Naive thymus-derived CD4-positive, alpha-beta T cell (primary cell): ENCODE results near the gene SPO11. TPM values are rescaled to one million over a fixed set of nuclear protein-coding genes. Genes with fewer than 3 reads are reported as not detected.
A peak's percentile ranks its signal among the peaks of the same experiment; 100 is the strongest.

ENCODE experiments used
- ATAC-seq: fragments of 150-1000 bp; cut with Tn5 transposase; 2 replicates; pipeline ENCODE4 v1.10.0; 2021; ENCODE audit warnings: mild to moderate bottlenecking, moderate library complexity
- CTCF ChIA-PET: fragments of 350-600 bp; sonication (Branson Sonifier 250); formaldehyde crosslinking; loops from one replicate; lab custom pipeline; 2021; ENCODE audit warnings: antibody characterized with exemption; lab: Charles Lee
- POLR2A ChIA-PET: fragments of 350-600 bp; sonication (Branson Sonifier 250); formaldehyde crosslinking; loops from one replicate; lab custom pipeline; 2021; ENCODE audit warnings: antibody characterized with exemption, inconsistent platforms; lab: Charles Lee
- DNase-seq, 9 donors: peaks; one replicate each; pipeline versions ENCODE4 v3.0.0 to v3.0.0-alpha.2; 2020 to 2022; ENCODE audit warnings: mixed read lengths in 1 of 9
- H3K27ac ChIP-seq: one replicate; pipeline ENCODE4 v1.7.0; 2013; ENCODE audit warnings: mild to moderate bottlenecking, low read depth, low read length, moderate library complexity
- H3K27me3 ChIP-seq, 2 donors: one replicate each; pipeline ENCODE4 v1.7.0; 2013; ENCODE audit warnings: low read length in 2 of 2, mild to moderate bottlenecking in 2 of 2, moderate library complexity in 2 of 2; ENCODE audit not compliant: control insufficient read depth in 2 of 2, insufficient read depth in 2 of 2
- H3K36me3 ChIP-seq, 3 experiments: 1 replicate in 2 of 3; 2 replicates in 1 of 3; pipeline ENCODE4 v1.7.0; 2013; ENCODE audit warnings: low read length in 3 of 3, mild to moderate bottlenecking in 3 of 3, moderate library complexity in 1 of 3; ENCODE audit not compliant: insufficient read depth in 3 of 3, control insufficient read depth in 2 of 3
- H3K4me1 ChIP-seq, 2 donors: one replicate each; pipeline ENCODE4 v1.7.0; 2013; ENCODE audit warnings: low read length in 2 of 2, mild to moderate bottlenecking in 2 of 2, moderate library complexity in 1 of 2; ENCODE audit not compliant: control insufficient read depth in 2 of 2, insufficient read depth in 2 of 2
- H3K4me3 ChIP-seq: 2 replicates; pipeline ENCODE4 v1.7.0; 2013; ENCODE audit warnings: mild to moderate bottlenecking, low read length
- H3K9me3 ChIP-seq, 3 experiments: 1 replicate in 2 of 3; 2 replicates in 1 of 3; pipeline ENCODE4 v1.7.0; 2013; ENCODE audit warnings: low read length in 3 of 3; ENCODE audit not compliant: control insufficient read depth in 2 of 3
- H3K27ac Mint-ChIP-seq, 9 donors: one replicate each; pipeline ENCODE4 v1.8.0; 2020 to 2022; ENCODE audit warnings: mixed read lengths in 9 of 9, mild to moderate bottlenecking in 8 of 9, moderate library complexity in 5 of 9, inconsistent platforms in 2 of 9
- H3K27me3 Mint-ChIP-seq, 5 donors: one replicate each; pipeline ENCODE4 v1.8.0; 2021 to 2022; ENCODE audit warnings: mixed read lengths in 5 of 5, mild to moderate bottlenecking in 1 of 5
- H3K36me3 Mint-ChIP-seq, 5 donors: one replicate each; pipeline ENCODE4 v1.8.0; 2020 to 2022; ENCODE audit warnings: mixed read lengths in 5 of 5, mild to moderate bottlenecking in 3 of 5, inconsistent platforms in 1 of 5
- H3K4me1 Mint-ChIP-seq, 7 donors: one replicate each; pipeline ENCODE4 v1.8.0; 2020 to 2022; ENCODE audit warnings: mixed read lengths in 7 of 7, mild to moderate bottlenecking in 3 of 7, inconsistent platforms in 1 of 7
- H3K4me3 Mint-ChIP-seq, 10 donors: one replicate each; pipeline ENCODE4 v1.8.0; 2020 to 2022; ENCODE audit warnings: mild to moderate bottlenecking in 10 of 10, mixed read lengths in 10 of 10, moderate library complexity in 6 of 10, inconsistent platforms in 2 of 10
- H3K9me3 Mint-ChIP-seq, 11 donors: one replicate each; pipeline ENCODE4 v1.8.0; 2020 to 2022; ENCODE audit warnings: mixed read lengths in 11 of 11, mild to moderate bottlenecking in 4 of 11, inconsistent platforms in 1 of 11, moderate library complexity in 1 of 11
- intact Hi-C, 2 donors: fragments of 100-400 bp; cut with micrococcal nuclease; formaldehyde crosslinking; loops; one replicate each; pipeline ENCODE4 v1.15.1; 2023
- polyA plus RNA-seq, 2 donors: library from polyadenylated mRNA; unstranded; fragments of 300-500 nt; fragmentation: Illumina TruSeq; gene quantifications; one replicate each; pipeline ENCODE4 v1.2.3, GENCODE V29; 2021
- total RNA-seq, 6 experiments: library from RNA in 5 of 6; stranded (reverse) in 5 of 6; gene quantifications; 1 replicate in 5 of 6; 2 replicates in 1 of 6; pipeline ENCODE4 v1.2.3 and lab custom pipeline; 2021 to 2026

Gene SPO11
- total and polyA plus RNA-seq, 7 experiments from 2014 or later = not detected

- ATAC-seq (no peak), DNase-seq (no peak)
- H3K36me3 ChIP-seq = peaks cover 4 to 62% (median 4%) of the 10 kb centered on the region in 3 experiments
- no peaks in the 10 kb centered on the region for H3K9me3 ChIP-seq
- intact Hi-C loops = loop anchor here in 1 of 2 donors (5.0 kb wide), 1 partner anchor 827 kb away; no protein-coding TSS in a partner anchor
- H3K27ac ChIP-seq = no peak overlapping the region
- no peaks in the 10 kb centered on the region for H3K9me3 Mint-ChIP-seq
- H3K4me3 Mint-ChIP-seq = no peak overlapping the region
- POLR2A ChIA-PET = interaction anchor here (0.7 to 1.2 kb wide), 3 partner anchors 9 to 55 kb away, joined by 3 to 4 read pairs (median 4); no protein-coding TSS in a partner anchor
- H3K27me3 Mint-ChIP-seq = no peaks in the 10 kb centered on the region
- H3K4me1 ChIP-seq = peaks cover 6 to 12% of the 10 kb centered on the region in 2 donors
- CTCF ChIA-PET = interaction anchor here (0.8 to 3.0 kb wide), 7 partner anchors 16 to 119 kb away, joined by 3 to 14 read pairs (median 4); no protein-coding TSS in a partner anchor
- H3K27ac Mint-ChIP-seq = peak overlapping the region in 3 of 9 donors; percentile 20 to 58 (median 24)
- H3K4me1 Mint-ChIP-seq = peaks cover 18 to 33% (median 25%) of the 10 kb centered on the region in 7 donors
- H3K36me3 Mint-ChIP-seq = peaks cover 5 to 35% (median 12%) of the 10 kb centered on the region in 5 donors
- no peaks in the 10 kb centered on the region for H3K27me3 ChIP-seq
- H3K4me3 ChIP-seq = no peak overlapping the region
Observed at GRCh38 chr20:57380081-57380750, 50.6 kb downstream of the SPO11 start.

- Mint-ChIP-seq H3K27ac (peak overlapping the region in 8 of 9 donors; percentile 15 to 71 (median 58)), H3K9me3 (peaks cover 0 to 1% (median 0%) of the 10 kb centered on the region in 11 donors), H3K27me3 (no peaks in the 10 kb centered on the region), H3K4me3 (peak overlapping the region in 1 of 10 donors; percentile 41), H3K4me1 (peaks cover 7 to 28% (median 19%) of the 10 kb centered on the region in 7 donors), H3K36me3 (peaks cover 3 to 29% (median 6%) of the 10 kb centered on the region in 5 donors)
- H3K36me3 ChIP-seq = peaks cover 0 to 46% (median 0%) of the 10 kb centered on the region in 3 experiments
- intact Hi-C loops = loop anchor here (1.0 to 5.0 kb wide), 7 partner anchors 7 to 825 kb away; partner anchors contain the start of gene RBM38 (in 1 of the 2)
- H3K27ac ChIP-seq = no peak overlapping the region
- H3K4me3 ChIP-seq = no peak overlapping the region
- peaks cover 6 to 12% of the 10 kb centered on the region in 2 donors for H3K4me1 ChIP-seq
- ChIA-PET CTCF (interaction anchor here (0.6 to 3.8 kb wide), 15 partner anchors 8 to 827 kb away, joined by 3 to 21 read pairs (median 5); no protein-coding TSS in a partner anchor), POLR2A (interaction anchor here (0.7 to 3.7 kb wide), 7 partner anchors 9 to 111 kb away, joined by 3 to 16 read pairs (median 4); no protein-coding TSS in a partner anchor)
- H3K9me3 ChIP-seq = no peaks in the 10 kb centered on the region
- peak; percentile 94 for ATAC-seq
- H3K27me3 ChIP-seq = no peaks in the 10 kb centered on the region
- peak; percentile 71 to 87 (median 80) for DNase-seq
Observed at GRCh38 chr20:57381596-57382503, 52.2 kb downstream of the SPO11 start.

- Histone ChIP-seq H3K36me3 (peaks cover 0 to 39% (median 0%) of the 10 kb centered on the region in 3 experiments), H3K4me3 (no peak overlapping the region), H3K9me3 (no peaks in the 10 kb centered on the region), H3K4me1 (peaks cover 6 to 12% of the 10 kb centered on the region in 2 donors), H3K27me3 (no peaks in the 10 kb centered on the region), H3K27ac (no peak overlapping the region)
- no peak overlapping the region for H3K4me3 Mint-ChIP-seq
- POLR2A ChIA-PET = interaction anchor here (1.0 to 3.7 kb wide), 4 partner anchors 10 to 110 kb away, joined by 3 to 16 read pairs (median 6); no protein-coding TSS in a partner anchor
- H3K9me3 Mint-ChIP-seq = peaks cover 0 to 1% (median 0%) of the 10 kb centered on the region in 11 donors
- intact Hi-C loops = loop anchor here (1.0 to 5.0 kb wide), 4 partner anchors 53 to 825 kb away; no protein-coding TSS in a partner anchor
- ATAC-seq (no peak), DNase-seq (no peak)
- H3K4me1 Mint-ChIP-seq = peaks cover 7 to 28% (median 18%) of the 10 kb centered on the region in 7 donors
- peaks cover 3 to 23% (median 3%) of the 10 kb centered on the region in 5 donors for H3K36me3 Mint-ChIP-seq
- CTCF ChIA-PET = interaction anchor here (0.6 to 3.8 kb wide), 10 partner anchors 8 to 827 kb away, joined by 3 to 21 read pairs (median 5); no protein-coding TSS in a partner anchor
- H3K27ac Mint-ChIP-seq = peak overlapping the region in 7 of 9 donors; percentile 15 to 81 (median 67)
- H3K27me3 Mint-ChIP-seq = no peaks in the 10 kb centered on the region
Observed at GRCh38 chr20:57382516-57382915, 52.9 kb downstream of the SPO11 start.

- intact Hi-C loops = loop anchor here (2.0 to 5.0 kb wide), 2 partner anchors 211 to 824 kb away; no protein-coding TSS in a partner anchor
- Mint-ChIP-seq H3K4me3 (no peak overlapping the region), H3K9me3 (peaks cover 0 to 1% (median 0%) of the 10 kb centered on the region in 11 donors), H3K4me1 (peaks cover 7 to 32% (median 20%) of the 10 kb centered on the region in 7 donors), H3K27ac (peak overlapping the region in 3 of 9 donors; percentile 45 to 77 (median 71)), H3K27me3 (no peaks in the 10 kb centered on the region), H3K36me3 (peaks cover 0 to 16% (median 3%) of the 10 kb centered on the region in 5 donors)
- POLR2A ChIA-PET = interaction anchor here (1.1 to 3.7 kb wide), 3 partner anchors 8 to 114 kb away, joined by 3 to 16 read pairs (median 3); no protein-coding TSS in a partner anchor
- H3K4me3 ChIP-seq = no peak overlapping the region
- ATAC-seq (no peak), DNase-seq (no peak)
- H3K27ac ChIP-seq = no peak overlapping the region
- no peaks in the 10 kb centered on the region for H3K9me3 ChIP-seq
- CTCF ChIA-PET = interaction anchor here (0.6 to 3.8 kb wide), 5 partner anchors 12 to 851 kb away, joined by 3 to 21 read pairs (median 6); no protein-coding TSS in a partner anchor
- no peaks in the 10 kb centered on the region for H3K27me3 ChIP-seq
- H3K4me1 ChIP-seq = peaks cover 6 to 12% of the 10 kb centered on the region in 2 donors
- peaks cover 0 to 27% (median 0%) of the 10 kb centered on the region in 3 experiments for H3K36me3 ChIP-seq
Observed at GRCh38 chr20:57383447-57384347, 54.1 kb downstream of the SPO11 start.

GRCh38 chr20:57384486-57384885, 54.9 kb downstream of the SPO11 start:
- Mint-ChIP-seq H3K27ac (peak overlapping the region in 3 of 9 donors; percentile 45 to 77 (median 70)), H3K36me3 (peaks cover 0 to 15% (median 3%) of the 10 kb centered on the region in 5 donors), H3K4me1 (peaks cover 8 to 37% (median 21%) of the 10 kb centered on the region in 7 donors), H3K4me3 (peak overlapping the region in 1 of 10 donors; percentile 36), H3K9me3 (peaks cover 0 to 1% (median 0%) of the 10 kb centered on the region in 11 donors), H3K27me3 (no peaks in the 10 kb centered on the region)
- intact Hi-C loops = loop anchor here in 1 of 2 donors (5.0 kb wide), 1 partner anchor 823 kb away; no protein-coding TSS in a partner anchor
- ChIA-PET CTCF (interaction anchor here (0.9 to 3.8 kb wide), 2 partner anchors 109 to 850 kb away, joined by 3 to 21 read pairs; no protein-coding TSS in a partner anchor), POLR2A (interaction anchor here (1.1 to 3.7 kb wide), 3 partner anchors 8 to 113 kb away, joined by 3 to 16 read pairs (median 3); no protein-coding TSS in a partner anchor)
- H3K4me3 ChIP-seq = no peak overlapping the region
- ATAC-seq = no peak
- H3K9me3 ChIP-seq = no peaks in the 10 kb centered on the region
- peaks cover 0 to 22% (median 0%) of the 10 kb centered on the region in 3 experiments for H3K36me3 ChIP-seq
- no peak for DNase-seq
- H3K4me1 ChIP-seq = peaks cover 7 to 15% of the 10 kb centered on the region in 2 donors
- no peaks in the 10 kb centered on the region for H3K27me3 ChIP-seq
- H3K27ac ChIP-seq = no peak overlapping the region
